ENCODE results near the gene SLC9A7.

SLC9A7 gene

DNA sequence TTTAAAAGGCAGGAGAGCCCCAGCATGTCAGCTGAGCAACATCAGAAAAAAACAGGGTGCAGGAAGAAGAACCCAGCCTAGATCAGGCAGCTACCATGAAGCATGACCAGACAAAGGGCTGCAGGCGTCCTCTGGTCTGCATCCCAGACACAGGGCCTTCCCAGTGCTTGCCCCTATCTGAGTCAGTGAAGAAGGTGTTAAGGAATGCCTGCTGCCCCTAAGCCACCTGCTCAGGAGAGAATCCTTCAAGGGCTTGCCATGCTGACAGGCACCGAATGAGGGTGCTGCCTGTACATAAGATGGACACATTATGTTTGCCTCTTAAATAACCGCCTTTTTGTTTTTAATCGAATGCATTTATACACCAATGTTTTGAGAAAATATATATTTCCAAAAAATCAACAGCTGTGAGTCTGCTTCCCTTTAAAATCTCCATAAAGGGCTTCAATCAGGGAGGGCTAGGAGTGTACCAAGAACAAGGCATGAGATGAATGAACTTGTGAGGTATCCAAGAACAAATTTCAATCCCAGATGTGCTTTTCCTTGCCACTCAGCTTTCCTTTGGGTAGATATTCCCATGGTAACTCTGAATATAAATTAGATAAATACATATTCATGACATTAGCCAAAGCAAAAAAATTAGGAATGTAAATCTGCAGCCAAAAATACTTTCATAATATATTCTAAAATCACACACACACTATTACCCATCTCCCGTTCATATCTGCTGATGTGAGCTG lies 85.1 kb downstream of the SLC9A7 start:
- Histone ChIP-seq H3K4me1 (peaks cover 13% of the 10 kb centered on the region), H2AFZ (no peak overlapping the region), H3K36me3 (ENCODE audit: control insufficient read depth, insufficient read depth, low read length) (no peaks in the 10 kb centered on the region), H3K27me3 (ENCODE audit: control insufficient read depth, insufficient read depth, low read length) (no peaks in the 10 kb centered on the region), H3K9ac (no peak overlapping the region), H3K4me2 (ENCODE audit: low read length) (no peak overlapping the region), H3K79me2 (no peaks in the 10 kb centered on the region), H3K9me3 (ENCODE audit: control insufficient read depth, low read length) (no peaks in the 10 kb centered on the region), H3K27ac (peak overlapping the region; percentile 74), H3K4me3 (ENCODE audit: low read depth, low read length) (no peak overlapping the region)
- TF ChIP-seq, protein P1, sequence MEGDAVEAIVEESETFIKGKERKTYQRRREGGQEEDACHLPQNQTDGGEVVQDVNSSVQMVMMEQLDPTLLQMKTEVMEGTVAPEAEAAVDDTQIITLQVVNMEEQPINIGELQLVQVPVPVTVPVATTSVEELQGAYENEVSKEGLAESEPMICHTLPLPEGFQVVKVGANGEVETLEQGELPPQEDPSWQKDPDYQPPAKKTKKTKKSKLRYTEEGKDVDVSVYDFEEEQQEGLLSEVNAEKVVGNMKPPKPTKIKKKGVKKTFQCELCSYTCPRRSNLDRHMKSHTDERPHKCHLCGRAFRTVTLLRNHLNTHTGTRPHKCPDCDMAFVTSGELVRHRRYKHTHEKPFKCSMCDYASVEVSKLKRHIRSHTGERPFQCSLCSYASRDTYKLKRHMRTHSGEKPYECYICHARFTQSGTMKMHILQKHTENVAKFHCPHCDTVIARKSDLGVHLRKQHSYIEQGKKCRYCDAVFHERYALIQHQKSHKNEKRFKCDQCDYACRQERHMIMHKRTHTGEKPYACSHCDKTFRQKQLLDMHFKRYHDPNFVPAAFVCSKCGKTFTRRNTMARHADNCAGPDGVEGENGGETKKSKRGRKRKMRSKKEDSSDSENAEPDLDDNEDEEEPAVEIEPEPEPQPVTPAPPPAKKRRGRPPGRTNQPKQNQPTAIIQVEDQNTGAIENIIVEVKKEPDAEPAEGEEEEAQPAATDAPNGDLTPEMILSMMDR (IDR thresholded peaks at IDR 0.05) = peak; percentile 35

GRCh38 chrX:46670316-46670715 lies 88.6 kb downstream of the SLC9A7 start:
- no peak overlapping the region for H3K4me2 ChIP-seq (ENCODE audit: low read length)
- TF ChIP-seq, protein P1 (IDR thresholded peaks at IDR 0.05) = no peak
- no peaks in the 10 kb centered on the region for H3K27me3 ChIP-seq (ENCODE audit: control insufficient read depth, insufficient read depth, low read length)
- H3K9ac ChIP-seq = no peak overlapping the region
- H3K27ac ChIP-seq = no peak overlapping the region
- H3K9me3 ChIP-seq (ENCODE audit: control insufficient read depth, low read length) = no peaks in the 10 kb centered on the region
- H2AFZ ChIP-seq = no peak overlapping the region
- peaks cover 13% of the 10 kb centered on the region for H3K4me1 ChIP-seq
- no peaks in the 10 kb centered on the region for H3K79me2 ChIP-seq
- no peaks in the 10 kb centered on the region for H3K36me3 ChIP-seq (ENCODE audit: control insufficient read depth, insufficient read depth, low read length)
- no peak overlapping the region for H3K4me3 ChIP-seq (ENCODE audit: low read depth, low read length)

- TF ChIP-seq, protein P1 (IDR thresholded peaks at IDR 0.05) = no peak
- H3K4me3 ChIP-seq (ENCODE audit: low read depth, low read length) = no peak overlapping the region
- no peak overlapping the region for H3K4me2 ChIP-seq (ENCODE audit: low read length)
- H3K27me3 ChIP-seq (ENCODE audit: control insufficient read depth, insufficient read depth, low read length) = no peaks in the 10 kb centered on the region
- H3K27ac ChIP-seq = no peak overlapping the region
- no peaks in the 10 kb centered on the region for H3K9me3 ChIP-seq (ENCODE audit: control insufficient read depth, low read length)
- H3K79me2 ChIP-seq = no peaks in the 10 kb centered on the region
- no peak overlapping the region for H2AFZ ChIP-seq
- H3K36me3 ChIP-seq (ENCODE audit: control insufficient read depth, insufficient read depth, low read length) = no peaks in the 10 kb centered on the region
- no peaks in the 10 kb centered on the region for H3K4me1 ChIP-seq
- no peak overlapping the region for H3K9ac ChIP-seq
Observed at GRCh38 chrX:46666831-46667230, 92.1 kb downstream of the SLC9A7 start.

DNA sequence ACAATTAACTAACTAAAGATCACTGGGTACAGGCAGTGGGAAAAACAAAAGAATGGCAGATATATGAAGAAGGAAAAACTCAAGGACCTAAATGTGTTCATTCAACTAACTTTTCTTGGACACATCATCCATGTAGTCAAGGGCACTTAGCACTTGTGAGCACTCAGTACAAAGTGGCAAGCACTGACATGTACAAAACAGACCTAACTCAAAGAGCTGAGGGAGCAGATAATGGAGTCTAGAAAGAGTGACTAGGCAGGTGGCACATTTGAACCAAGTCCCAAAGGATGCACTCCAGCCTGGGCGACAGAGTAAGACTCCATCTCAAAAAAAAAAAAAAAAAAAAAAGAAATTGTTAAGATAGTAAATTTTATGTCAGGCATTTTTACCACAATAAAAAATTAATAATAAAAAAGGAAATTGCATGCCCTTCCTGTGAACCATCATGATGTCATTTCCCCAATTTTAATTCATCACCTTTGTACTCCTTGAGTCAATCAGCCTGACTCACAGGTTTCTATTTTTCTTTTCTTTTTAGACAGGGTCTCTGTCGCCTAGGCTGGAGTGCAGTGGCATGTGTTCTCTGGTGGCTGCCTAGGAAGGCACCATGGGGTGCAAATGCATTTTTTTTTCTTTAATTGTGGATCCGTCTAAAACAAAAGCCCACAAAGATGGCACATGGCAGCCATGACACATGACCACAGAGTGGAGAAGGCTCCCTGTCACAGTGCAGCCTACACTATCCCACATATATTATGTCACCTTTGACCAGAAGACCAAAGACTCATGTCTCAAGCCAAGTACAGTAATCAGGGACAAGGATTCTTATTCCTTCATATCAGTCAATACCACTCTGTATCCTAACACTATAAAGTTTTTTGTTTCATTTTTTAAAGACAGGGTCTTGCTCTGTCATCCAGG lies 93.4 kb downstream of the SLC9A7 start:
- Histone ChIP-seq H3K79me2 (no peaks in the 10 kb centered on the region), H3K27me3 (ENCODE audit: control insufficient read depth, insufficient read depth, low read length) (no peaks in the 10 kb centered on the region), H3K4me3 (ENCODE audit: low read depth, low read length) (no peak overlapping the region), H2AFZ (no peak overlapping the region), H3K9ac (no peak overlapping the region), H3K36me3 (ENCODE audit: control insufficient read depth, insufficient read depth, low read length) (no peaks in the 10 kb centered on the region), H3K4me2 (ENCODE audit: low read length) (no peak overlapping the region), H3K27ac (no peak overlapping the region), H3K9me3 (ENCODE audit: control insufficient read depth, low read length) (no peaks in the 10 kb centered on the region), H3K4me1 (no peaks in the 10 kb centered on the region)
- TF ChIP-seq, protein P1 (IDR thresholded peaks at IDR 0.05) = no peak

Measured in parathyroid adenoma (tissue), 2 donors.